OCI-LY1 (cell line): Measurements from ENCODE around the gene KEL.

Experiments
- H2AFZ ChIP-seq: fragments of 200-600 bp; sonication (generic), shearing (Covaris generic); 2 replicates; pipeline ENCODE4 v1.6.0; 2014; ENCODE audit warnings: antibody characterized with exemption, mild to moderate bottlenecking, low read length
- H3F3A ChIP-seq: fragments of 200-600 bp; sonication (generic), shearing (Covaris generic); 2 replicates; pipeline ENCODE4 v1.6.0; 2014; ENCODE audit warnings: mild to moderate bottlenecking, antibody characterized with exemption, low read length, moderate library complexity; ENCODE audit not compliant: insufficient read depth
- H3K27ac ChIP-seq: fragments of 200-600 bp; sonication (generic); 2 replicates; pipeline ENCODE4 v1.5.1; 2014; ENCODE audit warnings: low read length, mixed run types, mild to moderate bottlenecking, low read depth; ENCODE audit not compliant: poor library complexity, severe bottlenecking
- H3K27me3 ChIP-seq: fragments of 200-600 bp; sonication (generic); 2 replicates; pipeline ENCODE4 v1.6.0; 2014; ENCODE audit warnings: antibody characterized with exemption, mild to moderate bottlenecking, low read length, moderate library complexity; ENCODE audit not compliant: insufficient read depth
- H3K36me3 ChIP-seq: fragments of 200-600 bp; sonication (generic); 2 replicates; pipeline ENCODE4 v1.6.1; 2014; ENCODE audit warnings: mild to moderate bottlenecking, antibody characterized with exemption, low read length, moderate library complexity, mixed read lengths; ENCODE audit not compliant: insufficient read depth
- H3K4me1 ChIP-seq: fragments of 200-600 bp; sonication (generic); 2 replicates; pipeline ENCODE4 v1.5.1; 2014; ENCODE audit warnings: mild to moderate bottlenecking, low read length, moderate library complexity; ENCODE audit not compliant: insufficient read depth, severe bottlenecking
- H3K4me2 ChIP-seq: fragments of 200-600 bp; sonication (generic), shearing (Covaris generic); 2 replicates; pipeline ENCODE4 v1.6.1; 2014; ENCODE audit warnings: low read length
- H3K4me3 ChIP-seq: fragments of 200-600 bp; sonication (generic); 2 replicates; pipeline ENCODE4 v1.5.1; 2014; ENCODE audit warnings: low read length, low read depth, mild to moderate bottlenecking, mixed read lengths; ENCODE audit not compliant: poor library complexity, severe bottlenecking
- H3K79me2 ChIP-seq: fragments of 200-600 bp; shearing (Covaris generic); 2 replicates; pipeline ENCODE4 v1.6.1; 2016; ENCODE audit warnings: mixed run types, low read length, mixed read lengths; ENCODE audit not compliant: insufficient read depth
- H3K9ac ChIP-seq: fragments of 200-600 bp; sonication (generic), shearing (Covaris generic); 2 replicates; pipeline ENCODE4 v1.6.1; 2014; ENCODE audit warnings: mild to moderate bottlenecking, low read length, mixed read lengths
- H3K9me2 ChIP-seq: fragments of 200-600 bp; sonication (generic), shearing (Covaris generic); 2 replicates; pipeline ENCODE4 v1.6.1; 2014; ENCODE audit warnings: low read depth, mild to moderate bottlenecking, low read length, mixed read lengths
- H3K9me3 ChIP-seq: fragments of 200-600 bp; shearing (Covaris generic); 2 replicates; pipeline ENCODE4 v1.6.1; 2014; ENCODE audit warnings: low read length, mixed read lengths
- H4K20me1 ChIP-seq: fragments of 200-600 bp; sonication (generic), shearing (Covaris generic); 2 replicates; pipeline ENCODE4 v1.6.0; 2016; ENCODE audit warnings: mild to moderate bottlenecking, low read length; ENCODE audit not compliant: insufficient read depth
- EZH2 ChIP-seq: fragments of 200-600 bp; sonication (generic), shearing (Covaris generic); IDR thresholded peaks from 2 replicates; pipeline ENCODE4 v1.8.0; 2017; ENCODE audit warnings: borderline replicate concordance, mixed run types, mild to moderate bottlenecking, antibody characterized with exemption, low read length, moderate library complexity, mixed read lengths
- TF ChIP-seq, protein P1 (sequence below): fragments of 200-600 bp; sonication (generic), shearing (Covaris generic); IDR thresholded peaks from 2 replicates; pipeline ENCODE4 v1.5.1; 2017; ENCODE audit warnings: mild to moderate bottlenecking, antibody characterized with exemption, low read length, moderate library complexity, mixed read lengths

Gene KEL

DNA sequence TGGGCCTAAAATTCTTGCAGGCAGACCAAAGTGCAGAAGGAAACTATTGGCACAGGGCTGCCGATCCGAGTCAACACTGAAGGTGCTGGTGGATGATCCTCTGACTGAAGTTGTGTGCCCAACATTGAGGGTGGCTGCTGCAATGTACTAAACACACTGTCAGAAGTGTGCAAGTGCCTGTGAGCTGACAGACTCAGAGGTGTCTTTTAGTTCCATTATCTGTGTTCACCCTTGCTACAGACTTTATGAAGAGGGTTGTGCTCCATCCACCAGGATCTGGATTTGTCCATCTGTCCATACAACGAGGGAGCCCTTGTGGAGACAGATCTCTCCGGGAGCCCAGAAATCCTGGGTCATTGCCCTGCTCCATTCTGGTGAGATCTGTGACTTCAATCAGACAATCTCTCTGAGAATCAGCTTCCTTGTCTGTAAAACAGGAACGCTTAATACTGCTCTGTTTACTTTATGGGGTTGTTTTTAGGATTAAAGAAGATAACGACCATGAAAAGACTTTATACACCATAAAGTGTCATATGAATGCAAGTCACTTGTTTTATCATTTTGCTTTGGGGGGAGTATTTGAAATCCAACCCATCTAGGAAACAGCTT is 67.1 kb downstream of the KEL start:
- Histone ChIP-seq H3K36me3 (no peaks in the 10 kb centered on the region), H3K9me2 (no peaks in the 10 kb centered on the region), H3K4me3 (no peak overlapping the region), H3K79me2 (no peaks in the 10 kb centered on the region), H2AFZ (no peak overlapping the region), H3K27me3 (no peaks in the 10 kb centered on the region; the same call in 1 of the 2 replicates), H3K4me2 (no peak overlapping the region), H3F3A (no peaks in the 10 kb centered on the region), H3K4me1 (no peaks in the 10 kb centered on the region), H3K27ac (no peak overlapping the region), H3K9me3 (no peaks in the 10 kb centered on the region), H4K20me1 (no peaks in the 10 kb centered on the region), H3K9ac (no peak overlapping the region)
- TF ChIP-seq, protein P1, sequence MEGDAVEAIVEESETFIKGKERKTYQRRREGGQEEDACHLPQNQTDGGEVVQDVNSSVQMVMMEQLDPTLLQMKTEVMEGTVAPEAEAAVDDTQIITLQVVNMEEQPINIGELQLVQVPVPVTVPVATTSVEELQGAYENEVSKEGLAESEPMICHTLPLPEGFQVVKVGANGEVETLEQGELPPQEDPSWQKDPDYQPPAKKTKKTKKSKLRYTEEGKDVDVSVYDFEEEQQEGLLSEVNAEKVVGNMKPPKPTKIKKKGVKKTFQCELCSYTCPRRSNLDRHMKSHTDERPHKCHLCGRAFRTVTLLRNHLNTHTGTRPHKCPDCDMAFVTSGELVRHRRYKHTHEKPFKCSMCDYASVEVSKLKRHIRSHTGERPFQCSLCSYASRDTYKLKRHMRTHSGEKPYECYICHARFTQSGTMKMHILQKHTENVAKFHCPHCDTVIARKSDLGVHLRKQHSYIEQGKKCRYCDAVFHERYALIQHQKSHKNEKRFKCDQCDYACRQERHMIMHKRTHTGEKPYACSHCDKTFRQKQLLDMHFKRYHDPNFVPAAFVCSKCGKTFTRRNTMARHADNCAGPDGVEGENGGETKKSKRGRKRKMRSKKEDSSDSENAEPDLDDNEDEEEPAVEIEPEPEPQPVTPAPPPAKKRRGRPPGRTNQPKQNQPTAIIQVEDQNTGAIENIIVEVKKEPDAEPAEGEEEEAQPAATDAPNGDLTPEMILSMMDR: no peak
- no peak for TF ChIP-seq EZH2

DNA sequence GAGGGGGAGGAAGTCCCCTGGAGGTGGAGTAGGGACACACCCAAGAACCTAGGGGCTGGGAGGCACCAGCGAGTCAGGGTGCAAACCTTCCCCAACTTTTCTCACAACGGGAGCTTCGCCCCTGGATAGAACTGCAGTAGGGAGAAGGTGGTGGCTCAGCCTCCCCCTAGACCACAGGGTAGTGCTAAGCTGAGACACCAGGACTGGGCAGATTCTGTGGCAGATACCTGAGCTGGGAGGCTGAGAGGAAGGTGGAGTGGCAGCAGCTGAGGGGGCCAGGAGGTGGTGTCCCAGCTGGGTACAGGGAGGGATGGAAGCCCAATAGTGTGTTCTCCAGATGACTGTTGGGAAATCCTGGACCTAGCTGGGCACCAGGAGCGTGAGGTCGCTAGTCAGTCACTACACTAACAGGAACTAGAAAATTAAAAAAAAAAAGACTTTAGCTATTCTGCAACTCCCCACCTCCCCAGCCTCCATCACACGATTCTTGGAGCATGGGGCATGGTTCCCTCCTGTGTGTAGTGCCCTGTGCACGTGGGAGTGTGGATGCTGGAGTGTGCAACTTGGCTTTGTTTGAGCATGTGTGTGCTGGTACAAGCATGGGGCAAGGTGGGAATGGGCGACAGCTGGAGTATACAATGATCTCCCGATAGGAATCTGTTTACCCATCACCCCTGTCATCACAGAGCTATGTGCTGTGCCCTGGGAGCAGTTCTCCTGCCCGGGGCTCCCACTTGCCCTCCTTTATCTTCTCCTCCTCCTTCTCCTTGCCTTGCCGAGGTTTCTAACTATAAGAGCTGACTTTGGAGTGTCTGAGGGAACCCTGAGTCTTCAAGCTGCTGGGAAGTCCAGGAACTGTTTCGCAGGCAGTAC is 67.8 kb downstream of the KEL start:
- Histone ChIP-seq H2AFZ (no peak overlapping the region), H3K4me1 (no peaks in the 10 kb centered on the region), H3K9ac (no peak overlapping the region), H3K27ac (no peak overlapping the region), H3K9me3 (no peaks in the 10 kb centered on the region), H3K4me2 (no peak overlapping the region), H3K36me3 (no peaks in the 10 kb centered on the region), H3K9me2 (no peaks in the 10 kb centered on the region), H3K4me3 (no peak overlapping the region), H4K20me1 (no peaks in the 10 kb centered on the region), H3K79me2 (no peaks in the 10 kb centered on the region), H3F3A (no peaks in the 10 kb centered on the region), H3K27me3 (no peaks in the 10 kb centered on the region; the same call in 1 of the 2 replicates)
- no peak for TF ChIP-seq EZH2
- TF ChIP-seq, protein P1: no peak

DNA sequence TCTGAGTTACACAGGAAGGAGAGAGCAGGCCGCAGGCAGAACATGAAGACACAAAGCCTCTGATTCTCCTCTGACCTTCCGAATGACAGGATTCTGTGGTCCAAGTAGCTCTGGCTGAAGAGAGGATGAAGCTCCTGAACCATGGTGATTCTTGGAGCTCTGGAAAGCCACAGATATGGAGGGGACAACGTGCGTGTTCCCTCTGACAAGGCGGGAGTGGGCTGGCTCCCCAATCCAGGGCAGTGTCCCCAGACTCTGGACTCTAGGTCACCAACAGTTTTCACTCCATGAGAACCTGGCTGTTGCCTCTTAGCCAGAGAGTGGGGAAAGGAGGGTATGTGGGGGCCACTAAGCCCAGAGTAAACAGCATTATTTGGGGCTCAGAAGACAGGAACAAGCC is 69.2 kb downstream of the KEL start:
- TF ChIP-seq EZH2: no peak
- TF ChIP-seq, protein P1: no peak
- Histone ChIP-seq H4K20me1 (no peaks in the 10 kb centered on the region), H3K27me3 (no peaks in the 10 kb centered on the region; the same call in 1 of the 2 replicates), H3K79me2 (no peaks in the 10 kb centered on the region), H3K4me3 (no peak overlapping the region), H3K9me2 (no peaks in the 10 kb centered on the region), H3K4me2 (no peak overlapping the region), H3K36me3 (no peaks in the 10 kb centered on the region), H2AFZ (no peak overlapping the region), H3K9me3 (no peaks in the 10 kb centered on the region), H3F3A (no peaks in the 10 kb centered on the region), H3K4me1 (no peaks in the 10 kb centered on the region), H3K27ac (no peak overlapping the region), H3K9ac (no peak overlapping the region)
